Heart left ventricle (tissue), 16 donors: Measurements from ENCODE around the gene AK1. TPM values are rescaled to one million over a fixed set of nuclear protein-coding genes. Genes with fewer than 3 reads are reported as not detected.

Source experiments
- ATAC-seq, 4 donors: fragments of 200-7000 bp; cut with Tn5 transposase; one replicate each; pipeline ENCODE4 v1.9.1; 2020 to 2022; ENCODE audit warnings: moderate library complexity in 4 of 4, mild to moderate bottlenecking in 3 of 4, moderate number of reproducible peaks in 1 of 4
- DNase-seq, 5 donors: peaks; one replicate each; pipeline ENCODE4 v3.0.0-alpha.2; 2020
- H3K27ac ChIP-seq, 12 donors: fragments of 200-600 bp; sonication (generic) in 4 of 12; one replicate each; pipeline versions ENCODE4 v1.5.0 to v1.8.0; 2016 to 2022; ENCODE audit warnings: mild to moderate bottlenecking in 2 of 12
- H3K27me3 ChIP-seq, 9 donors: fragments of 200-600 bp; sonication (generic) in 2 of 9; one replicate each; pipeline versions ENCODE4 v1.5.1 to v1.8.0; 2016 to 2022; ENCODE audit warnings: mild to moderate bottlenecking in 3 of 9
- H3K36me3 ChIP-seq, 9 donors: fragments of 200-600 bp; sonication (generic) in 2 of 9; one replicate each; pipeline versions ENCODE4 v1.5.0 to v1.8.0; 2018 to 2022; ENCODE audit warnings: mild to moderate bottlenecking in 2 of 9
- H3K4me1 ChIP-seq, 12 donors: fragments of 200-600 bp; sonication (generic) in 4 of 12; one replicate each; pipeline versions ENCODE4 v1.5.0 to v1.8.0; 2016 to 2022; ENCODE audit warnings: mild to moderate bottlenecking in 3 of 12
- H3K4me3 ChIP-seq, 12 donors: fragments of 200-600 bp; sonication (generic) in 4 of 12; one replicate each; pipeline versions ENCODE4 v1.5.0 to v1.8.0; 2017 to 2022; ENCODE audit warnings: mild to moderate bottlenecking in 9 of 12, moderate library complexity in 4 of 12
- H3K9me3 ChIP-seq, 12 donors: fragments of 200-600 bp; sonication (generic) in 4 of 12; one replicate each; pipeline versions ENCODE4 v1.5.0 to v1.8.0; 2016 to 2022; ENCODE audit warnings: mild to moderate bottlenecking in 1 of 12
- POLR2A ChIP-seq, 2 donors: fragments of 450-650 bp; IDR thresholded peaks; one replicate each; pipeline ENCODE4 v1.6.1; 2017; ENCODE audit warnings: antibody characterized with exemption in 2 of 2, mild to moderate bottlenecking in 2 of 2, moderate library complexity in 2 of 2
- WGBS, 4 donors: extraction: QIAGEN DNeasy Blood & Tissue Kit in 2 of 4; methylation state at CpG; one replicate each; pipeline versions ENCODE4 v1.1.5 to v1.1.7; 2013 to 2018; 5-methylcytosine and 5-hydroxymethylcytosine counted together
- intact Hi-C, 10 donors: fragments of 100-400 bp; cut with DNase I; formaldehyde crosslinking; loops; one replicate each; pipeline versions ENCODE4 v1.11.1 to v1.14.2; 2022
- long read RNA-seq, 3 donors: library from polyadenylated mRNA; unstranded; transcript quantifications; one replicate each; pipeline ENCODE4 v2.0.0, GENCODE V29; 2020 to 2021
- polyA plus RNA-seq, 2 donors: library from polyadenylated mRNA; stranded (reverse); fragments of 200-250 nt; gene quantifications; one replicate each; pipeline ENCODE4 v1.2.3, GENCODE V29; 2013
- total RNA-seq, 9 donors: library from RNA; depleted of rRNA in 2 of 9; stranded (reverse); fragments of >200 nt in 2 of 9; fragmentation: NEBNext Ultra II Directional in 3 of 9; extraction: Animal tissue kit (Norgen Biotek cat#: 25700) in 3 of 9; gene quantifications; one replicate each; pipeline versions ENCODE4 v1.1.0 to v1.2.4, GENCODE V29; 2016 to 2023
- TF ChIP-seq, protein P1 (sequence below), 12 donors: fragments of 200-600 bp; sonication (generic) in 4 of 12; IDR thresholded peaks; one replicate each; pipeline versions ENCODE4 v1.5.0 to v1.8.0; 2018 to 2022; ENCODE audit warnings: antibody characterized with exemption in 12 of 12, mild to moderate bottlenecking in 5 of 12
- donor health status: ischemic (EF 13 %, LVEDD 7.1; RV severe dilation, severe dysfunction).
- donor health status: healthy with polysubstance abuse.
- donor health status: DM: no; HTN: yes; CAD: no.
- donor health status: DM: no; HTN: no; CAD: no.
- donor health status: ischemic (EF 25% LVEDD 6.9; RV normal size, moderate dysfunction).
- donor health status: ischemic (EF 25% LVEDD 5.7; RV mildly dilated, moderate dysfunction).
- donor health status: healthy.
- donor health status: DM: yes; HTN: yes; CAD: no.
- donor health status: ischemic (EF 35%, LVEDD 5.7; RV mildly dilated, moderate dysfunction).
- donor health status: nonischemic (EF 11% LVEDD 7.7; RV severe dilation, severe dysfunction).
- donor health status: DM: yes; HTN: yes; CAD: no.
- donor health status: PGD.
- donor health status: ischemic (EF 29% LVEDD 5.4; RV normal size, mild dysfunction).
- donor health status: nonischemic (EF 23%, LVEDD 6.1; RV moderate dilation, normal function).

Gene AK1, protein sequence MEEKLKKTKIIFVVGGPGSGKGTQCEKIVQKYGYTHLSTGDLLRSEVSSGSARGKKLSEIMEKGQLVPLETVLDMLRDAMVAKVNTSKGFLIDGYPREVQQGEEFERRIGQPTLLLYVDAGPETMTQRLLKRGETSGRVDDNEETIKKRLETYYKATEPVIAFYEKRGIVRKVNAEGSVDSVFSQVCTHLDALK
- 100 to 1,000 TPM; 415 to 810 (median 586) TPM for total RNA-seq
- polyA plus RNA-seq: 1,000 to 10,000 TPM in 1 of 2 donors, 100 to 1,000 TPM in 1; 312 to 1,060 TPM
- long read RNA-seq, donor 1, transcript AK1-203 (7 exons, 2,266 nt): major isoform, 450 of 500 reads
- long read RNA-seq, donor 1, partial matches to known transcripts: 6 of 500 reads
- long read RNA-seq, donor 1, other reads (novel, unspliced or antisense): 44 of 500 reads
- long read RNA-seq, donor 2, transcript AK1-203 (7 exons, 2,266 nt): major isoform, 785 of 861 reads
- long read RNA-seq, donor 2, partial matches to known transcripts: 20 of 861 reads
- long read RNA-seq, donor 2, other reads (novel, unspliced or antisense): 55 of 861 reads
- long read RNA-seq, donor 3, transcript AK1-203 (7 exons, 2,266 nt): major isoform, 245 of 282 reads
- long read RNA-seq, donor 3, partial matches to known transcripts: 8 of 282 reads
- long read RNA-seq, donor 3, other reads (novel, unspliced or antisense): 29 of 282 reads

DNA sequence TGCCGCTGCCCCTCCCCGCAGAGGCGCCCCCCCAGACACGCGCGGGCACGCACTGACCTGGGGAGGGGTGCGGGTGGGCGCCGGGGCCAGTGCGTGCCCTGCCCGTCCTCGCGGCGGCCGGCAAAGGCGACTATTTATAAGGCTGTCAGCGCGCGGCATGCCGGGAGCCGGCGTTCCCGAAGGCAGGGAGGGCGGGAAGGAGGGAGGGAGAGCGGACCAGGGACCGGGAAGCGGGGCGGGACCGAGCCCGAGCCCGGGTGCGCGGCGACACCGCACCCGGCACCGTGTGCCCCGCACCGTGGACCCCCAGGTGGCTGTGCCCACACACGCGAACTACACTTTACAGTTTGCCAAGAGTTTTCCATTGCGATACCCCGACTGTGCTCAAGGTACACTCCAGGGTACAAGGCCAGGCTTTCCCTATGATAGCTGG, at the start of gene AK1:
AK1 (minus strand) TSS at position 110 of the 433 bp plus-strand sequence. CDS start 3,058 bp downstream, outside the sequence.
- no peaks in the 10 kb centered on the region for H3K27me3 ChIP-seq
- WGBS, 4 donors: 1% methylated on average over 41 to 44 of the region's 44 CpGs; no CpG with 5 or more reads in 1 of the 4 donors
- intact Hi-C loops: loop anchor here in 1 of 10 donors (5.0 kb wide), 1 partner anchor 75 kb away; the partner anchor contains the start of gene FPGS
- peak within 1 kb of the TSS; percentile 64 to 98 (median 92) for H3K27ac ChIP-seq
- TF ChIP-seq, protein P1, sequence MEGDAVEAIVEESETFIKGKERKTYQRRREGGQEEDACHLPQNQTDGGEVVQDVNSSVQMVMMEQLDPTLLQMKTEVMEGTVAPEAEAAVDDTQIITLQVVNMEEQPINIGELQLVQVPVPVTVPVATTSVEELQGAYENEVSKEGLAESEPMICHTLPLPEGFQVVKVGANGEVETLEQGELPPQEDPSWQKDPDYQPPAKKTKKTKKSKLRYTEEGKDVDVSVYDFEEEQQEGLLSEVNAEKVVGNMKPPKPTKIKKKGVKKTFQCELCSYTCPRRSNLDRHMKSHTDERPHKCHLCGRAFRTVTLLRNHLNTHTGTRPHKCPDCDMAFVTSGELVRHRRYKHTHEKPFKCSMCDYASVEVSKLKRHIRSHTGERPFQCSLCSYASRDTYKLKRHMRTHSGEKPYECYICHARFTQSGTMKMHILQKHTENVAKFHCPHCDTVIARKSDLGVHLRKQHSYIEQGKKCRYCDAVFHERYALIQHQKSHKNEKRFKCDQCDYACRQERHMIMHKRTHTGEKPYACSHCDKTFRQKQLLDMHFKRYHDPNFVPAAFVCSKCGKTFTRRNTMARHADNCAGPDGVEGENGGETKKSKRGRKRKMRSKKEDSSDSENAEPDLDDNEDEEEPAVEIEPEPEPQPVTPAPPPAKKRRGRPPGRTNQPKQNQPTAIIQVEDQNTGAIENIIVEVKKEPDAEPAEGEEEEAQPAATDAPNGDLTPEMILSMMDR (IDR thresholded peaks at IDR 0.05): peak in 1 of 12 donors; percentile 10
- TF ChIP-seq POLR2A (IDR thresholded peaks at IDR 0.05): peak in 1 of 2 donors; percentile 83
- H3K4me1 ChIP-seq: peaks cover 3 to 63% (median 43%) of the 10 kb centered on the region in 12 donors
- DNase-seq (peak; percentile 88 to 93 (median 89)), ATAC-seq (peak; percentile 14 to 81 (median 76))
- H3K4me3 ChIP-seq: peak within 1 kb of the TSS; percentile 55 to 94 (median 66)
- no peaks in the 10 kb centered on the region for H3K9me3 ChIP-seq
- H3K36me3 ChIP-seq: peaks cover 0 to 11% (median 5%) of the 10 kb centered on the region in 9 donors

DNA sequence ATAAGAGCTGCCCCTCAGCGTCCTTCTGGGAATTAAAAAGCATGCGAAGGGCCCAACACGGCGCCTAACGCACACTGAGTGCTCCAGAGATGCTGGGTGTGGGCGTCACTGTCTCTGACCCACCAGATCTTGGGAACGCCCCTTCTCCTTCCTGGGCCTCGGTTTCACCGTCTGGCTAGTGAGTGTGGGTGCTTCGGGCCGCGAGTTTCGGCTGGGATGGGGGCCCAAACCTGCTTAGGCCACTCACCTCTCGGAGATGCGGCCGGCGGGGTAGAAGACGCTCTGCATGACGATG, 49.4 kb upstream of the AK1 start:
- WGBS, 4 donors: 9 to 26% (median 17%) methylated on average over 4 to 19 of the region's 19 CpGs
- no peaks in the 10 kb centered on the region for H3K36me3 ChIP-seq
- intact Hi-C loops: loop anchor here in 3 of 10 donors (10.0 kb wide), 1 partner anchor 422 kb away; no protein-coding TSS in a partner anchor
- peaks cover 0 to 43% (median 29%) of the 10 kb centered on the region in 12 donors for H3K4me1 ChIP-seq
- H3K27me3 ChIP-seq: peaks cover 9 to 48% (median 26%) of the 10 kb centered on the region in 9 donors
- no peak overlapping the region for H3K27ac ChIP-seq
- H3K4me3 ChIP-seq: peak overlapping the region in 5 of 12 donors; percentile 10 to 38 (median 22)
- H3K9me3 ChIP-seq: no peaks in the 10 kb centered on the region
- no peak for TF ChIP-seq POLR2A (IDR thresholded peaks at IDR 0.05)
- TF ChIP-seq, protein P1 (IDR thresholded peaks at IDR 0.05): no peak
- ATAC-seq (no peak), DNase-seq (no peak)

DNA sequence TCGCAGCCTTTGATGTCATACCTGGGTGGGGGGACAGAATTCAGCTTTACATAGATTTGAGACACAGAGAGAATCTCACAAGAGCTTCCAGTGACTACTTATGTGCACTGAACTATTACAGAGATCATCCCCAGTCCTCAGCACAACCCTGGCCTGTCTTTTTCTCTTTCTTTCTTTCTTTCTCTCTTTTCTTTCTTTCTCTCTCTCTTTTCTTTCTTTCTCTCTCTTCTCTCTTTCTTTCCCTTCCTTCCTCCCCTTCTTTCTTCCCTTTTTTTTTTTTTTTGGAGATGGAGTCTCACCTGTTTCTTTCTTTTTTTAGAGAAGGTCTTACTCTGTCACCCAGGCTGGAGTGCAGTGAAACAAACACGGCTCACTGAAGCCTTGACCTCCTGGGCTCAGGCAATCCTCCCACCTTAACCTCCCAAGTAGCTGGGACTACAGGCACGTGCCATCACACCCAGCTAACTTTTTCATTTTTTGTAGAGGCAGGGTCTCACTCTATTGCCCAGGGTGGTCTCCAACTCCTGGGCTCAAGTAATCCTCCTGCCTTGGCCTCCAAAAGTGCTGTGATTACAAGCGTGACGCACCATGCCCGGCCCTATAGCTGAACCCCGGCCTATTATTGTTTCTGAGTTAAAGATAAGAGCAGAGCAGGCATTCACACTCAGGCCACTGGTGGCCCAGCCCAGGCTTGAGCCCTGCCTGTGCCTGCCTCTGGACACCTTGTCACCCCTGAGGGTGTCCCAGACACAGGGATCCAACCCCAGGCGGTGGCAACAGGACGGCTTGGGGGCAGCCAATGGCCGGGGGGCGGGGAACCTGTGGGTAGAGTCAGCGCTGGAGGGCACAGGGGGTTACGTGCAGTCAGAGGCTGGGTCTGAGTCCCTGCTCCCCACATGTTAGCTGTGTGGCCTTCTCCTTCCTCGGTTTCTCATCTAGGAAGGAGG, 48.8 kb upstream of the AK1 start:
- DNase-seq (no peak), ATAC-seq (no peak)
- Histone ChIP-seq H3K27me3 (peaks cover 9 to 48% (median 26%) of the 10 kb centered on the region in 9 donors), H3K4me1 (peaks cover 0 to 44% (median 31%) of the 10 kb centered on the region in 12 donors), H3K27ac (no peak overlapping the region), H3K4me3 (no peak overlapping the region), H3K9me3 (no peaks in the 10 kb centered on the region), H3K36me3 (no peaks in the 10 kb centered on the region)
- no peak for TF ChIP-seq POLR2A (IDR thresholded peaks at IDR 0.05)
- TF ChIP-seq, protein P1 (IDR thresholded peaks at IDR 0.05): no peak
- intact Hi-C loops: loop anchor here in 3 of 10 donors (10.0 kb wide), 1 partner anchor 421 kb away; no protein-coding TSS in a partner anchor
- 64 to 83% (median 75%) methylated on average over 12 to 14 of the region's 14 CpGs for WGBS, 4 donors
